ENCODE results near the gene SYNE2. TPM values are rescaled to one million over a fixed set of nuclear protein-coding genes. Genes with fewer than 3 reads are reported as not detected.

SYNE2 gene
- total RNA-seq, 1 experiment from 2014 or later: 67.4 TPM

- DNase-seq (ENCODE audit: unreplicated experiment): peak; percentile 22
- no peaks in the 10 kb centered on the region for H3K27me3 Mint-ChIP-seq (ENCODE audit: insufficient read depth, unreplicated experiment)
- BruUV-seq (replicated peaks): no TSS peak
- peak overlapping the region; percentile 67 for H3K27ac Mint-ChIP-seq (ENCODE audit: low read depth, unreplicated experiment)
- intact Hi-C loops (cut with micrococcal nuclease): no loop called here
- no peak overlapping the region for H3K4me3 Mint-ChIP-seq (ENCODE audit: unreplicated experiment)
- TF ChIP-seq CTCF (IDR thresholded peaks at IDR 0.05; ENCODE audit: unreplicated experiment): no peak
- ChIA-PET CTCF (interaction anchor here (0.6 to 1.4 kb wide), 3 partner anchors 16 to 295 kb away, joined by 3 to 5 read pairs (median 3); no protein-coding TSS in a partner anchor), POLR2A (no interaction called here)
- H3K4me1 Mint-ChIP-seq (ENCODE audit: insufficient read depth, unreplicated experiment): peaks cover 9% of the 10 kb centered on the region
- H3K9me3 Mint-ChIP-seq (ENCODE audit: unreplicated experiment): no peaks in the 10 kb centered on the region
- no peaks in the 10 kb centered on the region for H3K36me3 Mint-ChIP-seq (ENCODE audit: insufficient read depth, unreplicated experiment)
These were observed 413.4 kb downstream of the SYNE2 start for GRCh38 chr14:64266239-64266638.

GRCh38 chr14:64272019-64272418, 419.2 kb downstream of the SYNE2 start:
- Mint-ChIP-seq H3K4me1 (ENCODE audit: insufficient read depth, unreplicated experiment) (peaks cover 7% of the 10 kb centered on the region), H3K36me3 (ENCODE audit: insufficient read depth, unreplicated experiment) (peaks cover 5% of the 10 kb centered on the region), H3K9me3 (ENCODE audit: unreplicated experiment) (no peaks in the 10 kb centered on the region), H3K4me3 (ENCODE audit: unreplicated experiment) (no peak overlapping the region), H3K27ac (ENCODE audit: low read depth, unreplicated experiment) (no peak overlapping the region), H3K27me3 (ENCODE audit: insufficient read depth, unreplicated experiment) (no peaks in the 10 kb centered on the region)
- no peak for TF ChIP-seq CTCF (IDR thresholded peaks at IDR 0.05; ENCODE audit: unreplicated experiment)
- BruUV-seq (replicated peaks): no TSS peak
- no peak for DNase-seq (ENCODE audit: unreplicated experiment)
- ChIA-PET POLR2A (no interaction called here), CTCF (interaction anchor here (1.0 kb wide), 1 partner anchor 25 kb away, joined by 3 read pairs; no protein-coding TSS in a partner anchor)
- intact Hi-C loops (cut with micrococcal nuclease): no loop called here

Small RNAs within 50 kb of the gene (microRNA-seq; reads per million reads assigned to microRNA genes)
- gene MIR548H1: not detected

Other genes starting within 250 kb of the SYNE2 start
- 14.3 and 17.4 TPM in 2 replicates for gene WDR89, start 211.1 kb upstream of the SYNE2 start, total RNA-seq (2022)
- 20.8 and 22.7 TPM in 2 replicates for gene SGPP1, start 124.9 kb upstream of the SYNE2 start, total RNA-seq (2022)

Data from MCF 10A (cell line).